Neural crest cell (in vitro differentiated cells): Measurements from ENCODE around the gene RNF148. TPM values are rescaled to one million over a fixed set of nuclear protein-coding genes. Genes with fewer than 3 reads are reported as not detected.

ENCODE experiments used
- DNase-seq: peaks from one replicate; pipeline ENCODE4 v3.0.0; 2021; ENCODE audit warnings: low read depth, mixed read lengths, low spot score
- H3K27ac Mint-ChIP-seq: one replicate; pipeline ENCODE4 v1.8.0; 2021; ENCODE audit warnings: mild to moderate bottlenecking, mixed read lengths; ENCODE audit not compliant: unreplicated experiment
- H3K27me3 Mint-ChIP-seq: 2 replicates; pipeline ENCODE4 v1.8.0; 2021; ENCODE audit warnings: low read depth, mild to moderate bottlenecking, mixed read lengths
- H3K36me3 Mint-ChIP-seq: 2 replicates; pipeline ENCODE4 v1.8.0; 2021; ENCODE audit warnings: low read depth, mild to moderate bottlenecking, mixed read lengths
- H3K4me1 Mint-ChIP-seq: 2 replicates; pipeline ENCODE4 v1.8.0; 2021; ENCODE audit warnings: mixed read lengths
- H3K4me3 Mint-ChIP-seq: one replicate; pipeline ENCODE4 v1.8.0; 2021; ENCODE audit warnings: mild to moderate bottlenecking, mixed read lengths
- H3K9me3 Mint-ChIP-seq: 2 replicates; pipeline ENCODE4 v1.8.0; 2021; ENCODE audit warnings: mixed read lengths
- CTCF ChIP-seq: fragments of 200-600 bp; sonication (generic); conservative IDR thresholded peaks from 2 replicates; pipeline ENCODE4 v1.5.0; 2021; ENCODE audit warnings: antibody characterized with exemption, mild to moderate bottlenecking
- total RNA-seq: library from RNA; stranded (reverse); gene quantifications from 2 replicates; pipeline ENCODE4 v1.2.1, GENCODE V29; 2021

RNF148 gene
- total RNA-seq, 1 donor from 2014 or later, result not detected

- no peak overlapping the region for H3K27ac Mint-ChIP-seq
- H3K4me3 Mint-ChIP-seq, result no peak overlapping the region
- TF ChIP-seq CTCF, result no peak
- no peaks in the 10 kb centered on the region for H3K9me3 Mint-ChIP-seq
- H3K36me3 Mint-ChIP-seq, result no peaks in the 10 kb centered on the region
- DNase-seq, result no peak
- no peaks in the 10 kb centered on the region for H3K4me1 Mint-ChIP-seq
- no peaks in the 10 kb centered on the region for H3K27me3 Mint-ChIP-seq
These were observed 43.9 kb downstream of the RNF148 start for GRCh38 chr7:122658856-122659255.

- Mint-ChIP-seq H3K27me3 (no peaks in the 10 kb centered on the region), H3K4me3 (no peak overlapping the region), H3K9me3 (no peaks in the 10 kb centered on the region), H3K36me3 (no peaks in the 10 kb centered on the region), H3K27ac (no peak overlapping the region), H3K4me1 (no peaks in the 10 kb centered on the region)
- DNase-seq, result no peak
- TF ChIP-seq CTCF, result no peak
These were observed 49.0 kb downstream of the RNF148 start for GRCh38 chr7:122653685-122654084.

GRCh38 chr7:122652876-122653275 is 49.8 kb downstream of the RNF148 start:
- TF ChIP-seq CTCF, result no peak
- DNase-seq, result no peak
- H3K4me1 Mint-ChIP-seq, result no peaks in the 10 kb centered on the region
- H3K27me3 Mint-ChIP-seq, result no peaks in the 10 kb centered on the region
- no peaks in the 10 kb centered on the region for H3K9me3 Mint-ChIP-seq
- no peak overlapping the region for H3K27ac Mint-ChIP-seq
- no peaks in the 10 kb centered on the region for H3K36me3 Mint-ChIP-seq
- H3K4me3 Mint-ChIP-seq, result no peak overlapping the region

Other genes with a start within 250 kb of the RNF148 start
- gene RNF133, start 3.8 kb downstream of the RNF148 start, total RNA-seq, result 0.16 TPM in 1 of 2 replicates, not detected in the other
- gene CADPS2, start 183.5 kb upstream of the RNF148 start, total RNA-seq, result 3.1 and 3.7 TPM in 2 replicates